NCI-H510A treated with DMSO at 0.1 percent for 48 hours (cell line): Measurements from ENCODE around the gene PDCD7.
"Not testable (repeated sequence)": the region's sequence is repeated elsewhere in the genome, so short reads cannot be mapped to it uniquely, and the experiment has no call there.

Source experiments
- DNase-seq: peaks from one replicate; lab custom pipeline; 2025; lab: John Stamatoyannopoulos, UW

PDCD7 gene

GRCh38 chr15:65074946-65075345 lies 58.7 kb downstream of the PDCD7 start:
- not testable (repeated sequence) for DNase-seq

GRCh38 chr15:65072617-65073016 lies 61.0 kb downstream of the PDCD7 start:
- DNase-seq, result no peak

- no peak for DNase-seq
Measured at GRCh38 chr15:65072027-65072426, 61.6 kb downstream of the PDCD7 start.

- DNase-seq, result no peak
Measured at GRCh38 chr15:65071381-65071811, 62.2 kb downstream of the PDCD7 start.

GRCh38 chr15:65069779-65070546 lies 63.6 kb downstream of the PDCD7 start:
- no peak for DNase-seq

- no peak for DNase-seq
Measured at GRCh38 chr15:65069179-65069578, 64.4 kb downstream of the PDCD7 start.

GRCh38 chr15:65068403-65068788 lies 65.2 kb downstream of the PDCD7 start:
- DNase-seq, result no peak

- no peak for DNase-seq
Measured at GRCh38 chr15:65067645-65068402, 65.8 kb downstream of the PDCD7 start, which contains the start of gene RASL12. Gene RASL12 (minus strand): TSS chr15:65067991. CDS start chr15:65067835, 156 bp downstream.
